ENCODE data around the gene ROR2. TPM values are rescaled to one million over a fixed set of nuclear protein-coding genes. Genes with fewer than 3 reads are reported as not detected.

ROR2 gene
- total and polyA plus RNA-seq, 4 donors = 0.13 to 0.84 (median 0.52) TPM

- TF ChIP-seq FOXA1 (IDR thresholded peaks at IDR 0.05) = no peak
- TF ChIP-seq YY1 (IDR thresholded peaks at IDR 0.05) = no peak
- TF ChIP-seq MAX (IDR thresholded peaks at IDR 0.05) = no peak
- TF ChIP-seq, protein P1, sequence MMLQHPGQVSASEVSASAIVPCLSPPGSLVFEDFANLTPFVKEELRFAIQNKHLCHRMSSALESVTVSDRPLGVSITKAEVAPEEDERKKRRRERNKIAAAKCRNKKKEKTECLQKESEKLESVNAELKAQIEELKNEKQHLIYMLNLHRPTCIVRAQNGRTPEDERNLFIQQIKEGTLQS (IDR thresholded peaks at IDR 0.05) = no peak
- no peak for TF ChIP-seq JUND (IDR thresholded peaks at IDR 0.05)
- no peak for TF ChIP-seq RXRA (IDR thresholded peaks at IDR 0.05)
- no peak for TF ChIP-seq HNF4A (conservative IDR thresholded peaks at IDR 0.05)
- no peak for TF ChIP-seq NR2F2 (IDR thresholded peaks at IDR 0.05)
- no peak for TF ChIP-seq HNF4G (IDR thresholded peaks at IDR 0.05)
Observed at GRCh38 chr9:91927922-91928510, 22.0 kb downstream of the ROR2 start (continued).

DNA sequence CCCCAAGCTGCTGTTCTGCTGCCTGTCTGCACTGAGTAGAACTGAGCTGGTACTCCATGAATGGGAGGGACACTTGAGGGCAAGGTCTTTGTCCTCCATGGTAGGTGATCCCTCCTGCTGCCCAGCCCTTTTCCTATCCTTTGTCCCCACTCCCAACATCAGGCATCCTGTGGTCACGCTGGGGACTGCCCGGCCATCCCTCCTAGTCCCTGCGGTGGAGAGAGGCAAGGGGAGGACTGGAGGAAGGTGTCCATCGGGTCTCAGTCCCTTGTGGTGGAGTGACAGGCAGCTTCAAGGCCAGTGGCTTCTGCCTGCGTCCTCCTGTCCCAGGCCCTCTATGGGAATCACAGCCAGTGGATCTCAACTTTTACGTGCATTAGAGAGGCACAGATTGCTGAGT lies 25.9 kb downstream of the ROR2 start:
- H3K27ac ChIP-seq (ENCODE audit: low read depth in 1 of 2, low read length in 2 of 2) = no peak overlapping the region
- H3K36me3 ChIP-seq (ENCODE audit: control insufficient read depth in 4 of 4, insufficient read depth in 3 of 4, low read depth in 1 of 4, low read length in 3 of 4) = no peaks in the 10 kb centered on the region
- H3K9ac ChIP-seq (ENCODE audit: low read depth in 1 of 2, low read length in 2 of 2) = no peak overlapping the region
- H3K4me1 ChIP-seq (ENCODE audit: control insufficient read depth in 4 of 4, insufficient read depth in 4 of 4, low read length in 3 of 4) = no peaks in the 10 kb centered on the region
- H3K4me3 ChIP-seq (ENCODE audit: low read depth in 1 of 3, low read length in 3 of 3) = no peak overlapping the region
- H3K27me3 ChIP-seq (ENCODE audit: control insufficient read depth in 4 of 4, insufficient read depth in 4 of 4, low read length in 3 of 4) = peaks cover 0 to 9% (median 0%) of the 10 kb centered on the region in 4 donors
- 75% methylated on average over 6 of the region's 6 CpGs for WGBS
- TF ChIP-seq SP1 (IDR thresholded peaks at IDR 0.05) = no peak
- DNase-seq (ENCODE audit: low spot score) = no peak
- peaks cover 0 to 7% (median 1%) of the 10 kb centered on the region in 4 donors for H3K9me3 ChIP-seq (ENCODE audit: control insufficient read depth in 4 of 4, low read length in 3 of 4)

GRCh38 chr9:91923145-91923544 lies 26.9 kb downstream of the ROR2 start:
- Histone ChIP-seq H3K27me3 (ENCODE audit: control insufficient read depth in 4 of 4, insufficient read depth in 4 of 4, low read length in 3 of 4) (peaks cover 0 to 14% (median 0%) of the 10 kb centered on the region in 4 donors), H3K4me1 (ENCODE audit: control insufficient read depth in 4 of 4, insufficient read depth in 4 of 4, low read length in 3 of 4) (no peaks in the 10 kb centered on the region), H3K4me3 (ENCODE audit: low read depth in 1 of 3, low read length in 3 of 3) (no peak overlapping the region), H3K9ac (ENCODE audit: low read depth in 1 of 2, low read length in 2 of 2) (no peak overlapping the region), H3K36me3 (ENCODE audit: control insufficient read depth in 4 of 4, insufficient read depth in 3 of 4, low read depth in 1 of 4, low read length in 3 of 4) (no peaks in the 10 kb centered on the region), H3K27ac (ENCODE audit: low read depth in 1 of 2, low read length in 2 of 2) (no peak overlapping the region), H3K9me3 (ENCODE audit: control insufficient read depth in 4 of 4, low read length in 3 of 4) (no peaks in the 10 kb centered on the region)
- DNase-seq (ENCODE audit: low spot score) = no peak
- no peak for TF ChIP-seq HNF4A (conservative IDR thresholded peaks at IDR 0.05)
- no peak for TF ChIP-seq TAF1 (conservative IDR thresholded peaks at IDR 0.05)
- no peak for TF ChIP-seq SP1 (IDR thresholded peaks at IDR 0.05)
- TF ChIP-seq REST (IDR thresholded peaks at IDR 0.05) = no peak
- TF ChIP-seq, protein P1 (IDR thresholded peaks at IDR 0.05) = no peak
- TF ChIP-seq FOXA1 (IDR thresholded peaks at IDR 0.05) = no peak
- TF ChIP-seq FOXA2 (IDR thresholded peaks at IDR 0.05) = no peak
- no peak for TF ChIP-seq MAX (IDR thresholded peaks at IDR 0.05)
- TF ChIP-seq CTCF (IDR thresholded peaks at IDR 0.05; ENCODE audit: low read depth, low read length, missing input control) = no peak
- no peak for TF ChIP-seq JUND (IDR thresholded peaks at IDR 0.05)
- WGBS = 61% methylated on average over 1 of the region's 1 CpG

Measured in liver (tissue), 9 donors.